Dermis blood vessel endothelial cell (primary cell): ENCODE measurements around the gene CNTFR. TPM values are rescaled to one million over a fixed set of nuclear protein-coding genes. Genes with fewer than 3 reads are reported as not detected.

Experiments
- DNase-seq: peaks from one replicate; pipeline ENCODE4 v3.0.0; 2010
- total RNA-seq: library from RNA; depleted of rRNA; stranded (reverse); fragments of >200 nt; gene quantifications from 2 replicates; pipeline ENCODE4 v1.2.3, GENCODE V29; 2014

Gene CNTFR
- total RNA-seq, 1 donor from 2014 or later: not detected

DNA sequence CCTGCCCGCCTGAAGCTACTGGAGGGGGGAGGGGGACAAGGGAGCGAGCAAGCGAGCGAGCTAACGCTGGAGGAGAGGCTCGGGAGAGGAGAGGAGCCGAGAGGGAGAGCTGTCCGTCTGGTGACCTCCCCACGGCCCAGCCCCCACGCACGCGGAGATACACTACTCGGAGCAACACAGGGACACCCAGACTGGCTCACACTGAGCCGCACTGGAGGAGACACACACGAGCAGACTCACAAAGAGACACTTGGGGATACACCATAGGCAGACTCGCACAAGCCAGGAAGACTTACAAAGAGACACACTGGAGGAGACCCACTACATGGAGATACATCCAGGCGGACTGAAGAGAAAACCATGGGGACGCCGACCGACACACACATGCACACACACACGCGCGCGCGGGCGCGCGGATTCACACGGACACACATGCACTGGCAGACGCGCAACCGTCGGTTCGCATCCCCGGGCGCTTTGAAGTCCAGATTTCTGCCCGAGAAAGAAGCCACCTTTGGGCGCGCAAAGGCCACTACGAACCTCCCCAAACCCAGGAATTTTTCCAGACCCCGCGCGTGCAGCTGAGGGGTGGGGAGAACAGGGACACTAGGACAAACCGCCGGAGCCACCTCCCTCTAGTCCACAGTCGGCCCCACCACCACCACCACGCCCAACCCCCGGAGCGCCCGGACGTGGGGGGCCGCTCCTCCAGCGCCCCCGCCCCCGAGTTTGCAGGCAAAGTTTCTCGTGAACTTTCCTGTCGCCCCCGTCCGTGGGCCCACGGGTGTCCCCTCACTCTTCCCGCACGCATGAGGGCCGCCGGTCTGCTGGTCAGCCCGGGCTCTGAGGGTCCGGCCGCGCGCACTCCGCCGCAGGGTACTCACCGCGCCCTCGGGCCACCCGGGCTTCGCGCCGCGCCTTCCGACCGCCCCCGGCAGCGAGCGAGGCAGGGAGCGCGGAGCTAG lies 571 bp downstream of the CNTFR start:
- no peak for DNase-seq

DNA sequence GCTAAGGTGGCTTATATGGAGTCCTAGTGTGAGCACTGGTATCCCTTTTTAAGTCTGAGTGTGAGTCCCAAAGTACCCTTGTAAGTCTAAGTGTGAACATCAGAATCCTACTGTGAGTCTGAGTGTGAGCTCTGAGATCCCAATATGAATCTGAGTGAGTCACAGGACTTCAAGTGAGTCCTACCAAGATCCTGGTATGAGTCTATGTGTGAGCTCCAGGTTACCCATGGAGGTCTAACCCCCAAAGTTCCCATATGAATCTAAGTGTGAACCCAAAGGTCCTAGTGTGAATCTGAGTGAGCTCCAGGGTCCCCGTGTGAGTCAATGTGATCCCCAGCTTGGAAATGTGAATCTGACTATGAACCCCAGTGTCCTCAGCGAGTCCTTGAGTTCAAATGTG lies 2.3 kb downstream of the CNTFR start:
- DNase-seq: no peak

DNA sequence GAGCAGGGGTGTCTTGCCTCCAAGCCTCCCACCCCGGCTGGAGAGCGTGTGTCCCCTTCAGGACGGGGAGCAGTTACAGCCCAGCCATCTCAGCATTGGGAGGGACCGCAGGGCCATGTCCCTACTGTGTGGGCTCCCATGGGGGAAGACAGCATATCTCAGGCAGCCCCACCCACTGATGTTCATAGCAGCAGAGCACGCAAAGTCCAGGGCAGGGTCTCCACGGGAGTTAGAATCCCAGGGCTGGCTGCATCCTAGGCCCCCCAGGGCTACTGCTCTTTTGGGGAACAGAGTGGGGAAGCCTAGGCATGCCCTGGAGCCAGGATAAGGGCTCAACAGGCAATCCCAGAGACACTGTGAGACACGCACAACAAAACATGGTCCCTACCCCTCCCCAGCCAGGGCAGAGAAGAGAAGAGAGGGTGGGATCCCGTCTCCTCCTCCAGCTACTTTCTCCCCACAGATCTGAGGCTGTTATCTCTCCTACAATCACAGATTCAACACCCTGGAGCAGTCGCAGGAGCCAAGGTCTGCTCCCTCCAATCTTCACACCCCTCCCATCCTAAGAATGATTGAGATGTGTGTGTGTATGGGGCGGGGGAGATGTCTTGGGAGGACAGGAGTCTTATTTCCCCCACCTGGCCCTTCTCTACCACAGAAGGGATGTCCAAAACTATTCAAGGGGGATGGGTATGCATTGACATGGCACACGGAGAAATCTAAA lies 3.4 kb downstream of the CNTFR start:
- DNase-seq: no peak

DNA sequence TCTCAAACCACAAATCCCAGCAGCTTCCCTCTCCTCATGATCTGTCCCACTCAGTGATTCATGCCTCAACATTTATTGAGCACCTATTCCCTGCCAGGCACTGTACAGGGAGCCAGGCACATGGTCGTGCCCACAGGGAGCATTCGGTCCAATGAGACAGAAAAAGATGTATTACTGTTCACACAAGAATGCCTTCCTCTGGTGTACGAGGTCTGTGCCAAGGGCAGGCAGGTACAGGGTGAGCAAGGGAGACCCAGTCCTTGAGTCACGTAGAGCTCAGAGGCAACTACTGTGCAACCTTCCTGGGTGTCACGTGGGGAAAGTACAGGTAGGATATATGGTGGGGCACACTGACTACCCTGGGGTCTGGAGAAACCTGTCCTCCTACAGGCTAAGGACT lies 4.6 kb downstream of the CNTFR start:
- DNase-seq: no peak

DNA sequence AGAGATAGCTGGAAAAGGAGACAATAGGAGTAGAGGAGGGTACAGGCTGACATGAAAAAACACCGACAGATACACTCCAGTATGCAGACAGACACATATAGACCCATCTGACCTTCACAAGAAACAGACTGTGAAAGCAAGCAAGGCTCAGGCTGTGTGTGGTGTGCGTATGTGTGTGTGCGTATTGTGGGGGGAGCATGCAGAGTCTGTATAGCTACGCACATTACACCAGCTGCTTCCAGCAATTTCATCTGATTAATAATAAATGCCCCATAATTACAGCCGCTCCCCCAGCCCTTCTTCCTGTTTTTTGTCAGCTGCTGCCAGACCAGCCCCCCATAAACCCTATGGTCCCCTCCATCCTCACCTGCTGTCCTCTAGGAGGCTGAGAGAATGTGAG lies 6.7 kb downstream of the CNTFR start:
- no peak for DNase-seq

DNA sequence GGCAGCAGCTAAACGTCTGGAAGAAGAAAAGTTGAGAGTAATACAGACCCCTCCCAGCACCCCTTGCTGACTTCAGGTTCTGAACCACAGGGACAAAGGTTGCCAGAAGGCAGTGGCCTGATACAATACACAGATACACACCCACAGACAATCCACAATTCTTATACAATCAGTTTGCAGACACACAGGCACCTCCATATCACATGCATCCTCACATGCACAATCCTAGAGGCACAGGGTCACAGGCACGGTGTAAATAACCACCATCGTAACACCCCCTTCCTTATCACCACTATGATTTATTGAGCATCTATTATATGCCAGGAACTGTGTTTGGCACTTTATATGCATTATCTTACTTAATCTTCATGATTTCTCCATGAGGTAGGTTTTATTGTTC lies 8.2 kb downstream of the CNTFR start:
- no peak for DNase-seq

DNA sequence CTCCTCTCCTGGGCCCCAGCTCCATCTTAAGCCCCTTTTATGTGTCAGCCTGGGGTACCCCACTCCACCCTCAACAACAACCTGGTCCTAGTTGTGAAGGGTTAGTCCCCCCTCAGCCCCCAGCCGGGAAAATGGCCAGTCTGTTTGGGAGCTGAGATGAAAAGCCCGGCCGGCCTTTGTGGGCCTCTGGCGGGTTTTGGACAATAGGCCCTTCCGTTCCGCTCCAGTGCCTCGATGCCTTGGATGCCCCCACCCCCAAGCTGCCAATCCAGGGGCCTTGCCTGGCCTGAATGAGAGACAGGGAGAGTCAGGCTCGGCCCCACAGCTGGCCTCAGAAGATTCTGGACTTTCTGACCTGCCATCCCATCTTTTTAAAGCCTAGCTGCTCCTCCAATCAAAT lies 9.2 kb downstream of the CNTFR start:
- no peak for DNase-seq

DNA sequence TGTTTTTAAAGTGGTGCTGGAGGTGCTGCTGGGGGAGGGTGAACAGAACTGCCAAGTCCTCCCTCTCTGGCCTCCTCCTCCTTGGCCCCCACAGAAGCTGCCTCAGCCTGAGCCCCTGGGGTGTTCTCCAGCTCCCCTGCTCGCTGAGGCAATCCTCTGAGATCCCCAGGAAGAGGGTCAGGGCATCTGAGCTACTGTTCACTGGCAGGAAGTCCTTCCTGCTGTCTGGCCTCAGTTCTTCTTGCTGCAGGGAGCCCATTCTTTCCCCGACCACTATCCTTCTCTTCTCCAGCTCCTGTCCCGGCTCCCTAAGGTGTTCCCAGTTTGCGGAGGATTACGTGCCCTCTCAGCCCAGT lies 9.7 kb downstream of the CNTFR start:
- no peak for DNase-seq

DNA sequence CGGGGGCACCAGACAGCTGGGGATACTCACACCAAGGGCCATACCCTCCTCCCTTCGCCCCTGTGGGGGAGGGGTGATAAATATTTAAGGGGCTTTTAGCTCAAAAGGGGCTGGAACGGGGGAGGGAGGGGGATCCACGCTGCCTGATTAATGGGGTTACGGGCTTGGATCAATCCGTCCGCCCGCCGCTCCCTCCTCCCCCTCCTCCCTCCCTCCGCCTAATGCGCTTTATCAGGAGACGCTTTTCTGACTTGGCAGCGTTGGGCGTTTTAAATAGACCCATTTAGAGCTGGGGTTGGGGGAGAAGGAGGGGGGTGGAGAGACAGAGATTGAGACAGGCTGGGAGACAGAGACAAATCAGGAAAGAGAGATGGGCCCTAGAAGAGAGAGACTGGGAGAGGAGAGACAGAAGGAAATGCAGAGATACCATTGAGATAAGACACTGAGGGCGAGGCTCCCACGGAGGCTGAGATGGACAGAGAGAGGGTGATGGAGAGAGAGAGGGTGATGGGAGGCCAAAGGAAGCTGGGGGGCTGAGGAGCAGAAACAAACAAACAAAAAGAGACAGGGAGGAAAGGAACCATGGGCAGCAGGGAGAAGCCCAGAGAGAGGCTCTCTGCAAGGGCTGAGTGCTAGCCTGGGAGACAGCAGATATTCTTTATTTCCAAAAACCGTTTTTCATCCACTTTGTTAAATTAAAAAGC lies 10.3 kb downstream of the CNTFR start:
- DNase-seq: no peak

DNA sequence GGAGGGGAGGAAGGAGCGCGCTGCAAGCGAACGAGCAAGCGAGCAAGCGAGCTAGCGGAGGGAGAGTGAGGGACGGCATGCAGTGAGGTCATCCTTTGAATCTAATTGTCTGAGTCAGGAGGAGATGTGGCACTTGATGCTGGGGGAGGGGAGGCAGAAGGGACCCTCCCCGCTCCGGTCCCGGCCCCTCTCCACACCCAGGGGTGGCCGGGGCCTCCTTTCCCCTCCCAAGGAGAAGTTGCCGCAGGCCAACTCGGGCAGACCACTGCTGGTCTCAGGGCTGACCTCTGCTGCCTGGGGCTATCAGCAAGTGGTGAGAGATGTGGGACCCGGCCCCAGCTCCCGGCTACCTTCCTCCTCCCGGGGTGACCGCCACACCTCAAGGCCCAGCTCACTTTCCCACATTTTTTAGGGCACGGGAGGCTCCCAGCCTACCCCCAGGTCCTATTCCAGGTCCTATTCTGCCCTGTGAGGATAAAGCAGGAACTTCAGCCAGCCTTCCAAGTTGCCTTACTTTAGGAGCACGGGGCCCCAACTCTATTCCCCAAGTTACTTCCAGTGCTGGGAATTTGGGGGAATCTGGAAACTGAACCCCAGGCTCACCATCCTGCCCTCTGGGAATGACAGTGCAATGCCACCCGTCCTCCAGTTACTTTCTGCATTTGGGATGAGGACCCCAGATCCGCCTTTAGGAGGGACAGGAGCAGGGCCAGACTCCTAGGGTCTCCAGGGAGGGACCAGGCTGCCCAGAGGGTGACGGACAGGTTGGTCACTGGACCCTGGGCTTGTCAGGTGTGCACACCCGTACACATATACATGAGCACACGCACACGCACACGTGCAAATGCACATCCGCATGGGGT lies 11.1 kb downstream of the CNTFR start:
- peak; percentile 48 for DNase-seq

DNA sequence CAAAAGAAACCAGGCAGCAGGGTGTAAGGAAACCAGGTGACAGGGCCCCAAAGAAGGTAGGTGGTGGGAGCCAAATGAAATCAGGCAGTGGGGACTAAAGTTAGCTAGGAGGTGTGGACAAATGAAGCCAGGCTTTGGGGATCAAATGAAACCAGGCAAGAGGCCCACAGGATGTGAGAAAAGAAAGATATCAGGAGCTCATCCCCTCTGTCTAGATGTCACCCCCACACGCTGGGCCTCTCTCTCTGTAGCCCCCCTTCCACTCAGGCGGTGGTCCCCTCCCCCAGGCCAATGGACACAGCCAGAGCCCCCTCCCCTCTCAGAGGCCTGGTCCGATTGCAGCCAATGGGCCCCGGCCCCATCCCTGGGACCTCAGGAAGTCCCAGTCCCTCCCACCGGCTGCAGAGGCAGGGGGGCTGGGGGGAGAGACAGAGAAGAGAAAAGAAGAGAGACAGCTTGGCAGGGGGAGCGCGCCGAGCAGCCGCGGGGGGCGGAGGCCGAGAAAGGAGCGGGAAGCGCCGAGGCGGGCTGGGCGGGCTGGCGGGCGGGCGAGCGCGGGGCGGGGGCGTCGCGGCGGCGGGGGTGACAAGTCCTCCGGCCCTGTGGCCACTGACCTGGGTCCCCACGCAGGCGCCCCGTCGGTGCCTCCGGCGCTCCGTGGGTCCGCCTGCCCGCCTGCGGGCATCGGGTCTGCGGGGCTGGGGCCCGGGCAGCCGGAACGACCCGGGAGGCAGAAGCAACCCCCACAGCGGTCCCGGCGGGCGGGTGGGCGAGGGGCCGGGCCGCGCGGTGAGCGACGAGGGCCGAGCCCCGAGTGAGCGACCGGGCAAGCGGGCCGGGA lies 11.9 kb downstream of the CNTFR start:
- no peak for DNase-seq

DNA sequence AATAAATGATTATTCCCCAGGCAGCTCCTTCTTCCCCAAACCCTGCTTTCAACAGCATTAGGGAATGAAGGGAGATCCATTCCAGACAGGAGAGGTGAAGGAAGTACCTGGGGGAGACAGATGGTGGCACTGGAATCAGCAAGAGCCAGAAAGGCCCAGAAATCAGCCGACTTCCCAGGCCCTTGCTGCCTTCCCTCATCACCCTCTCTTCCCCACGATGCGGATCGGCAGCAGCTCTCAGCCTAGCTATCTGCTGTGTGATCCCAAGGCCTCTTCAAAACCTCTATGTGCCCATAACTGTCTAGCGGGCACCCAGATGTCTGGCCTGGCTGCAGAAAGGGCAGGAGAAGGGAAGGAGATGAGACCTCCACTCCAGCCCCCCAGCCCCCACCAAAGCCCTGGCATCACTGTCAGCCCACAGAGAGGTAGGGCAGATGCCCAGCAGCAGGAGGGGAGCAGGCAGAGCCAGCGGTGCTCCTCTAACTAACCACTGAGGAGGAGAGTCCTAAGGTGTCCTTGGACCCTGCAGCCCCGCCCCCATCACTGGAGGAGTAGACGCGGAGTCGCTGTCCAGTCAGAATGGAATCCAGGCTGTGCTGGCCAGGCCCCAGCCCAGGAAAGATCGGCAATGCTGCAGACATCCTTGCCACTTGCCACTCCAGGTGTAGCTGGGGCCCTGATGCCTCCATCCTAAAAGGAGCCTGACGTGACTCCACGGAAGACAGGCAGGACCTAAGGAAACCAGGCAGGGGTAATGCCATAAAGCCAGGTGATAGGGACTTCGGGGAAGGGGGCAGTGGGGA lies 12.7 kb downstream of the CNTFR start:
- no peak for DNase-seq

DNA sequence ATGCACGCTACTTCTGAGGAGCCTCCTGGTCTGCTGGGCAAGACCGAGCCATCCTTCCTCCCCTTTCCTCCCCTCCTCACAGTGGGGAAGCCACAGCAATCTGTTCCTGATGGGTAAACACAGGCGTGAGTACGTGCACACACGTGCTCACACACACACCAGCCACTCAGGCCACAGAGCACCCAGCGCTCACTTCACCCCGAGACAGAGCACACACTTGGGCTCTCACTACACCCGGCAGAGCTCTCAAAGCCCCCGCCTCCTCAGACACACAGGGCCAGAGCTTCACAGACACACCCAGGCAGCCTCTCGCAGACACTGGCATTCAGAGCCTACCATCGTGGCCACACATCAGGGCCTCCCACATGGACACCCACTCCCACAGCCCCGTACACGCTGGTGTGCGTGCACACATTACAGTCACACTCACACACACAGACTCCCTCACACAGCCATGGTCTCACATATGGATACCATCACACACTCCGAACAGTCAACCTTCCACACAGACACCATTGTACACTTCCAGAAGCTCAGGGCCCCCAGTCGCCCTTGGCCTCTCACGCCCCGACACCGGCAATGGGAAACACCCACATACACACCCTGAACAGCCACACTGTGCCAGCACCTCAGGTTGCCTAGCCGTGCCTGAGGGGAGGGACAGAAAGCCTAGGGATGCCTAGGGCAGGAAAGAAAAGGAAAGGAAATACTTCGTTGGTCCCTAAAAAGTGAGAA lies 13.5 kb downstream of the CNTFR start:
- DNase-seq: no peak

DNA sequence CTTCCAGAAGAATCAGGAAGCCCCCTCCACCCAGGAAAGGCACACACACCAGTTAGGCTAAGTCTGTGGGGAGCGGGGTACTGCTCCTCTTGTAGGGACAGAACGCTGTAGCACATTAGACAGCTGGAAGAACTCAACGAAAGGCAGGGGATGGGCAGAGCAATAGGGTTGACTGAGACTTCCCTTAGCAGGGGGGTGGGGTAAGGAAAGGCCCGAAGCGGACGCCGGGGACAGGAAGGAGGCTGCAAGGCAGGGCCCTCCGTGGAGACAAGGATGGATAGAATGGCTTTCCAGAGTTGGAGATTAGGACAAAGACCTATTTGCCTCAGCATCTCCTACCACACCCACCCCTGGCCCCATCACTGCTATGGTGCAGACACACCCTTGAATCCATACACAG lies 14.3 kb downstream of the CNTFR start:
- no peak for DNase-seq

DNA sequence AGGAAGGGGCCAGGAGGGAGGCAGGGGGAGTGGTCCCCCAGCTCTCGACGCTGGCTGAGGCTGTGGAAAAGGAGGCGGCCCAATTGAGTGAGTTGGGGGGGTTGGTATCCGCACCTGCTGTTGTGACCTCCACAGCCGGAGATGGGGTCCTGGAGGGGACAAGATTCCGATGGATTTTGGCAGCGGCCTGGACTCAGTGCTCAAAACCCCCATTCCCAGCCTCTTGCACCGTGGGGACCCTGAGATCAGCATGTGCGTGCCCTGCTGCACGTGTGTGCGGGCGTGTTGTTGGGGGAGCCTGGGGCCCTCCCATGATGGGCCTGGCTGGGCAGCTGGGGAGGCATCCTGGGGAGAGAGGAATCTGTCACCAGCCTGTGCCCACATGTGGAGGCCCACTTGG lies 15.0 kb downstream of the CNTFR start:
- DNase-seq: no peak

DNA sequence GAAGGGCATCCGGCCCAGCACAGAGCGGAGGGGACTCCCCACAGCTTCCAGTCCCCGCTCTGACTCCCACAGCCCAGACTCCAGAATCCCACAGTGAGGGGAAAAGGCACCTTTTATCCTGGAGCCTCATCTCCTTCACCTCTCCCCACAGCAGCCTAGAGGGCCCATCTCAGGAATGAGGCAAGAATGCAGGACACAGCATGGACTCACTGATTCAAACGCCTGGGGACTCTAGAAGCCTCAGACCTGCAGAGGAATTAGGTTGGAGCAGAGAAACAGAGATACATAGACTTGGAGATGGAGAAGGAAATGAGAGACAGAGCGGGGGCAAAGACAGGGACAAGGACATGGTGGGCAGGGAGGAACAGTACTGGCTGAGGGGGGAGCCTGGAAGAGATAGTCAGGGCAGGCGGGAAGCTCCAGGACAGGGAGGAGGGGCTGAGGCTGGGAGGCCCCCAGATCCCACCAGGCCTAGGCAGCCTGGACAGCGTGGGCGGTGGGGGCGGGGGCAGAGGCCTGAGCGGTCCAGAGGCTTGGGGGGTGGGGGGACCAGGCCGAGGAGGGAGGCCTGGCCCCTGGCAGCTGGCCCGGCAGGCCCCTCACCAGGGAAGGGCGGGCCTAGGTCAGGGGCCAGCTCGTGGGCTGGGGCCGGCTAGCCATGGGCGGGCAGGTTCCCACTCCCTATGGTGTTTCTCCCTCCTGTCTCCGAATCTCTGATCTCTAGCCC lies 15.8 kb downstream of the CNTFR start:
- no peak for DNase-seq

DNA sequence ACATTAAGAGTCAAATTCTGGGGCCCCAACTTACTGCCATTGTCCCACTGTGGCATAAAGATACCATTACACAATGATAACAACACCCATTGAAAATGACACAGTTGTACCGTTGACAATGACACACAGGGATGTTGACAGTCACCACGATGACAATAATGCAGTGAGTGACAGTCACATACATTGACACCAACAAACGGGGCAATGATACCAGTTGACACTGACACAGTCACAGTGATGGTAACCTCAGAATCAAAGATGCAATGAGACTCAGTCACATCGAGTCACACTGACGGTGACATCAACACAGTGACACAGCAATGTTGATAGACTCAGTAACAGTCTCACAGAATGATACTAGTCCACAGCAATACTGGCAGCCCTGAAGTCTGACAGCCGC lies 16.9 kb downstream of the CNTFR start:
- DNase-seq: no peak

DNA sequence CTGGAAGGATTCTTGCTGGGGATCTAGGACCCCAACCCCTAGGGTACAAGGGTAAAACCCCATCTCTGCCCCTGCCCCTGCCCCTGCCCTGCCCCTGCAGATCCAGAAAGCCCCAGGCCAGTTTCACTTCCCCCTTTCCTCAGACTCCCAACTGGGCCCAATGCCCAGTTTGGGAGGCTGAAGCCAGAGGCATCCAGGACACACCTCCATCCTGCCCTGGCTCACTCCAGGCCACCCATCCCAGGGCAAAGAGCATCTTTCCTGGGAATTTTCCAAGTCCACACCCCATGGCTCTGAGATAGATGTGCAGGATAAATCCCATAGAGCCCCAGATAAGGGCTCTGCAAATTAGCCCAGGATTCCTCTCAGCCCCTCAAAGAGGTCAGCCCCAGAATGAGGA lies 17.4 kb downstream of the CNTFR start:
- DNase-seq: no peak

DNA sequence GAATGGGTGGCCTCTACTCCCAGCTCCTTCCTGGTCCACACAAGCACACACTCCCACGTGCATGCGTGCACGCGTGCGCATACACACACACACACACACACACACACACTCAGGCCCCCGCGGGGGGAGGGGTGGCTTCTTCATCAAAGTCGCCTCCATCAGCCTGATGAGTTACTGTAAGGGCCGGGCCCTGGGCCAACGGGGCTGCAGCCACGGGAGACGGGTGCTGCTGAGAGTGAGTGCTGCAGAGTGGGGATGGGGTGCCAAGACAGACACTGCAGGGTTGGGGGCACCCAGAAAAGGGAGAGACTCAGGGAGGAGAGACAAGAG lies 18.1 kb downstream of the CNTFR start:
- DNase-seq: no peak
